GM19372 (cell line): ENCODE measurements around the gene CTNNA2.
"Not testable (repeated sequence)": the region's sequence is repeated elsewhere in the genome, so short reads cannot be mapped to it uniquely, and the experiment has no call there.

Experiments used
- ATAC-seq: cut with Tn5 transposase; IDR thresholded peaks from one replicate; pipeline ENCODE4 v1.9.1; 2021; ENCODE audit warnings: mild to moderate bottlenecking, low read depth, moderate library complexity; ENCODE audit not compliant: unreplicated experiment

The CTNNA2 gene

GRCh38 chr2:80012061-80012460, 499.2 kb downstream of the CTNNA2 start:
- no peak for ATAC-seq

- no peak for ATAC-seq
These were observed 501.8 kb downstream of the CTNNA2 start for GRCh38 chr2:80014637-80015036.

GRCh38 chr2:80016171-80016570, 503.3 kb downstream of the CTNNA2 start:
- ATAC-seq: no peak

- ATAC-seq: no peak
These were observed 507.0 kb downstream of the CTNNA2 start for GRCh38 chr2:80019571-80020460.

- no peak for ATAC-seq
These were observed 509.2 kb downstream of the CTNNA2 start for GRCh38 chr2:80022018-80022417.

- no peak for ATAC-seq
These were observed 513.3 kb downstream of the CTNNA2 start for GRCh38 chr2:80026040-80026729.

- no peak for ATAC-seq
These were observed 515.2 kb downstream of the CTNNA2 start for GRCh38 chr2:80028051-80028450.

- no peak for ATAC-seq
These were observed 515.7 kb downstream of the CTNNA2 start for GRCh38 chr2:80028584-80028983.

- ATAC-seq: no peak
These were observed 517.3 kb downstream of the CTNNA2 start for GRCh38 chr2:80030135-80030534.

GRCh38 chr2:80032684-80033083, 519.8 kb downstream of the CTNNA2 start:
- ATAC-seq: not testable (repeated sequence)

GRCh38 chr2:80035749-80036285, 523.0 kb downstream of the CTNNA2 start:
- ATAC-seq: no peak

- no peak for ATAC-seq
These were observed 524.5 kb downstream of the CTNNA2 start for GRCh38 chr2:80037310-80037709.

- no peak for ATAC-seq
These were observed 527.4 kb downstream of the CTNNA2 start for GRCh38 chr2:80040226-80040625.

- ATAC-seq: no peak
These were observed 529.8 kb downstream of the CTNNA2 start for GRCh38 chr2:80042635-80043034.

- no peak for ATAC-seq
These were observed 535.4 kb downstream of the CTNNA2 start for GRCh38 chr2:80048296-80048695.

GRCh38 chr2:80050246-80050645, 537.4 kb downstream of the CTNNA2 start:
- ATAC-seq: no peak

GRCh38 chr2:80053522-80054345, 540.9 kb downstream of the CTNNA2 start:
- ATAC-seq: no peak

GRCh38 chr2:80054346-80054675, 541.5 kb downstream of the CTNNA2 start:
- ATAC-seq: no peak

- ATAC-seq: no peak
These were observed 545.1 kb downstream of the CTNNA2 start for GRCh38 chr2:80057956-80058355.

GRCh38 chr2:80058562-80058961, 545.7 kb downstream of the CTNNA2 start:
- no peak for ATAC-seq

GRCh38 chr2:80059447-80059846, 546.6 kb downstream of the CTNNA2 start:
- ATAC-seq: no peak
